Heart left ventricle (tissue), 16 donors: Measurements from ENCODE around the gene ARHGAP23. TPM values are rescaled to one million over a fixed set of nuclear protein-coding genes. Genes with fewer than 3 reads are reported as not detected.
A peak's percentile ranks its signal among the peaks of the same experiment; 100 is the strongest.
"Not testable (repeated sequence)": the region's sequence is repeated elsewhere in the genome, so short reads cannot be mapped to it uniquely, and the experiment has no call there.

Experiments
- ATAC-seq, 4 donors: fragments of 200-7000 bp; cut with Tn5 transposase; one replicate each; pipeline ENCODE4 v1.9.1; 2020 to 2022; ENCODE audit warnings: moderate library complexity in 4 of 4, mild to moderate bottlenecking in 3 of 4, moderate number of reproducible peaks in 1 of 4
- DNase-seq, 5 donors: peaks; one replicate each; pipeline ENCODE4 v3.0.0-alpha.2; 2020
- H3K27ac ChIP-seq, 12 donors: fragments of 200-600 bp; sonication (generic) in 4 of 12; one replicate each; pipeline versions ENCODE4 v1.5.0 to v1.8.0; 2016 to 2022; ENCODE audit warnings: mild to moderate bottlenecking in 2 of 12
- H3K27me3 ChIP-seq, 9 donors: fragments of 200-600 bp; sonication (generic) in 2 of 9; one replicate each; pipeline versions ENCODE4 v1.5.1 to v1.8.0; 2016 to 2022; ENCODE audit warnings: mild to moderate bottlenecking in 3 of 9
- H3K36me3 ChIP-seq, 9 donors: fragments of 200-600 bp; sonication (generic) in 2 of 9; one replicate each; pipeline versions ENCODE4 v1.5.0 to v1.8.0; 2018 to 2022; ENCODE audit warnings: mild to moderate bottlenecking in 2 of 9
- H3K4me1 ChIP-seq, 12 donors: fragments of 200-600 bp; sonication (generic) in 4 of 12; one replicate each; pipeline versions ENCODE4 v1.5.0 to v1.8.0; 2016 to 2022; ENCODE audit warnings: mild to moderate bottlenecking in 3 of 12
- H3K4me3 ChIP-seq, 12 donors: fragments of 200-600 bp; sonication (generic) in 4 of 12; one replicate each; pipeline versions ENCODE4 v1.5.0 to v1.8.0; 2017 to 2022; ENCODE audit warnings: mild to moderate bottlenecking in 9 of 12, moderate library complexity in 4 of 12
- H3K9me3 ChIP-seq, 12 donors: fragments of 200-600 bp; sonication (generic) in 4 of 12; one replicate each; pipeline versions ENCODE4 v1.5.0 to v1.8.0; 2016 to 2022; ENCODE audit warnings: mild to moderate bottlenecking in 1 of 12
- POLR2A ChIP-seq, 2 donors: fragments of 450-650 bp; IDR thresholded peaks; one replicate each; pipeline ENCODE4 v1.6.1; 2017; ENCODE audit warnings: antibody characterized with exemption in 2 of 2, mild to moderate bottlenecking in 2 of 2, moderate library complexity in 2 of 2
- WGBS, 4 donors: extraction: QIAGEN DNeasy Blood & Tissue Kit in 2 of 4; methylation state at CpG; one replicate each; pipeline versions ENCODE4 v1.1.5 to v1.1.7; 2013 to 2018; 5-methylcytosine and 5-hydroxymethylcytosine counted together
- intact Hi-C, 10 donors: fragments of 100-400 bp; cut with DNase I; formaldehyde crosslinking; loops; one replicate each; pipeline versions ENCODE4 v1.11.1 to v1.14.2; 2022
- polyA plus RNA-seq, 2 donors: library from polyadenylated mRNA; stranded (reverse); fragments of 200-250 nt; gene quantifications; one replicate each; pipeline ENCODE4 v1.2.3, GENCODE V29; 2013
- total RNA-seq, 9 donors: library from RNA; depleted of rRNA in 2 of 9; stranded (reverse); fragments of >200 nt in 2 of 9; fragmentation: NEBNext Ultra II Directional in 3 of 9; extraction: Animal tissue kit (Norgen Biotek cat#: 25700) in 3 of 9; gene quantifications; one replicate each; pipeline versions ENCODE4 v1.1.0 to v1.2.4, GENCODE V29; 2016 to 2023
- TF ChIP-seq, protein P1 (sequence below), 12 donors: fragments of 200-600 bp; sonication (generic) in 4 of 12; IDR thresholded peaks; one replicate each; pipeline versions ENCODE4 v1.5.0 to v1.8.0; 2018 to 2022; ENCODE audit warnings: antibody characterized with exemption in 12 of 12, mild to moderate bottlenecking in 5 of 12
- donor health status: ischemic (EF 13 %, LVEDD 7.1; RV severe dilation, severe dysfunction).
- donor health status: healthy with polysubstance abuse.
- donor health status: DM: no; HTN: yes; CAD: no.
- donor health status: DM: no; HTN: no; CAD: no.
- donor health status: ischemic (EF 25% LVEDD 6.9; RV normal size, moderate dysfunction).
- donor health status: ischemic (EF 25% LVEDD 5.7; RV mildly dilated, moderate dysfunction).
- donor health status: healthy.
- donor health status: DM: yes; HTN: yes; CAD: no.
- donor health status: ischemic (EF 35%, LVEDD 5.7; RV mildly dilated, moderate dysfunction).
- donor health status: nonischemic (EF 11% LVEDD 7.7; RV severe dilation, severe dysfunction).
- donor health status: DM: yes; HTN: yes; CAD: no.
- donor health status: PGD.
- donor health status: ischemic (EF 29% LVEDD 5.4; RV normal size, mild dysfunction).
- donor health status: nonischemic (EF 23%, LVEDD 6.1; RV moderate dilation, normal function).

The ARHGAP23 gene
- total and polyA plus RNA-seq, 11 donors = 28.0 to 73.1 (median 66.3) TPM

GRCh38 chr17:38476549-38476948 lies 48.3 kb downstream of the ARHGAP23 start:
- TF ChIP-seq, protein P1, sequence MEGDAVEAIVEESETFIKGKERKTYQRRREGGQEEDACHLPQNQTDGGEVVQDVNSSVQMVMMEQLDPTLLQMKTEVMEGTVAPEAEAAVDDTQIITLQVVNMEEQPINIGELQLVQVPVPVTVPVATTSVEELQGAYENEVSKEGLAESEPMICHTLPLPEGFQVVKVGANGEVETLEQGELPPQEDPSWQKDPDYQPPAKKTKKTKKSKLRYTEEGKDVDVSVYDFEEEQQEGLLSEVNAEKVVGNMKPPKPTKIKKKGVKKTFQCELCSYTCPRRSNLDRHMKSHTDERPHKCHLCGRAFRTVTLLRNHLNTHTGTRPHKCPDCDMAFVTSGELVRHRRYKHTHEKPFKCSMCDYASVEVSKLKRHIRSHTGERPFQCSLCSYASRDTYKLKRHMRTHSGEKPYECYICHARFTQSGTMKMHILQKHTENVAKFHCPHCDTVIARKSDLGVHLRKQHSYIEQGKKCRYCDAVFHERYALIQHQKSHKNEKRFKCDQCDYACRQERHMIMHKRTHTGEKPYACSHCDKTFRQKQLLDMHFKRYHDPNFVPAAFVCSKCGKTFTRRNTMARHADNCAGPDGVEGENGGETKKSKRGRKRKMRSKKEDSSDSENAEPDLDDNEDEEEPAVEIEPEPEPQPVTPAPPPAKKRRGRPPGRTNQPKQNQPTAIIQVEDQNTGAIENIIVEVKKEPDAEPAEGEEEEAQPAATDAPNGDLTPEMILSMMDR (IDR thresholded peaks at IDR 0.05) = no peak
- no peak for TF ChIP-seq POLR2A (IDR thresholded peaks at IDR 0.05)
- WGBS, 4 donors = 74 to 79% (median 78%) methylated on average over 7 of the region's 7 CpGs
- DNase-seq = peak in 1 of 5 donors; percentile 26
- Histone ChIP-seq H3K36me3 (peaks cover 0 to 81% (median 75%) of the 10 kb centered on the region in 9 donors), H3K9me3 (no peaks in the 10 kb centered on the region), H3K27ac (no peak overlapping the region), H3K27me3 (no peaks in the 10 kb centered on the region), H3K4me1 (peaks cover 0 to 5% (median 0%) of the 10 kb centered on the region in 12 donors), H3K4me3 (no peak overlapping the region)
- no peak for ATAC-seq
- intact Hi-C loops = loop anchor here in 1 of 10 donors (10.0 kb wide), 1 partner anchor 122 kb away; the partner anchor contains the start of gene SOCS7

GRCh38 chr17:38477417-38477816 lies 49.2 kb downstream of the ARHGAP23 start:
- peak in 1 of 5 donors; percentile 4 for DNase-seq
- ATAC-seq, H3K9me3 ChIP-seq, H3K4me3 ChIP-seq, H3K4me1 ChIP-seq, H3K27me3 ChIP-seq, H3K27ac ChIP-seq: not testable (repeated sequence)
- peaks cover 0 to 82% (median 75%) of the 10 kb centered on the region in 9 donors for H3K36me3 ChIP-seq
- intact Hi-C loops = loop anchor here in 1 of 10 donors (10.0 kb wide), 1 partner anchor 123 kb away; the partner anchor contains the start of gene SOCS7
- 80 to 96% (median 94%) methylated on average over 1 to 36 of the region's 36 CpGs for WGBS, 4 donors

GRCh38 chr17:38477951-38478350 lies 49.7 kb downstream of the ARHGAP23 start:
- not testable (repeated sequence) for ATAC-seq, H3K27ac ChIP-seq, H3K27me3 ChIP-seq, H3K9me3 ChIP-seq, H3K4me3 ChIP-seq, H3K4me1 ChIP-seq
- DNase-seq = peak in 1 of 5 donors; percentile 17
- WGBS, 4 donors = 87 to 91% (median 89%) methylated on average over 11 to 13 of the region's 13 CpGs
- peaks cover 0 to 81% (median 73%) of the 10 kb centered on the region in 9 donors for H3K36me3 ChIP-seq
- intact Hi-C loops = loop anchor here in 1 of 10 donors (10.0 kb wide), 1 partner anchor 123 kb away; the partner anchor contains the start of gene SOCS7

DNA sequence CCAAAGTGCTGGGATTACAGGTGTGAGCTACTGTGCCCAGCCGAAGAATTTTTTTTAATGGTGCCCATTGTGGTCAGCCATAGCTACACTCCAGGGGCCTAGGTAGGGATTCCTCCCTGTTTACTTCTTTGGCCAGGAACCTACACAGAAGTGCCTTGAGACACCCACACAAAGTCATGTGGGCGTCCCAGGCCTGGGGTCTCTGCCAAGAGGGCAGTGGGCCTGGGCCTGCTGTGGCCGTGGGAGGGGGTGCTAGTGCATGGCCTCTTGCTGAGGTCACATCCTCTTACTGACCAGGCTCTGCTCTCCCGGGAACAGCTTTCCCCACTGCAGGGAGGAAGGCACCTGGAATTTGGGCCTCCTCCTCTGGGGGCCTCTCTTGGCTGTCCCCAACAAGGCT lies 50.4 kb downstream of the ARHGAP23 start:
- ATAC-seq, H3K4me1 ChIP-seq, H3K27ac ChIP-seq, H3K9me3 ChIP-seq, H3K27me3 ChIP-seq, H3K4me3 ChIP-seq: not testable (repeated sequence)
- peaks cover 0 to 80% (median 73%) of the 10 kb centered on the region in 9 donors for H3K36me3 ChIP-seq
- WGBS, 4 donors = 63 to 83% (median 76%) methylated on average over 3 to 4 of the region's 4 CpGs
- DNase-seq = peak in 2 of 5 donors; percentile 14 to 32
- intact Hi-C loops = loop anchor here in 1 of 10 donors (10.0 kb wide), 1 partner anchor 124 kb away; the partner anchor contains the start of gene SOCS7

GRCh38 chr17:38482039-38482699 lies 53.9 kb downstream of the ARHGAP23 start:
- intact Hi-C loops = loop anchor here in 4 of 10 donors (5.0 to 10.0 kb wide), 4 partner anchors 40 to 137 kb away; partner anchors contain the start of genes SOCS7 (in 2 of the 4) and GPR179 (in 1 of the 4)
- not testable (repeated sequence) for H3K27ac ChIP-seq

DNA sequence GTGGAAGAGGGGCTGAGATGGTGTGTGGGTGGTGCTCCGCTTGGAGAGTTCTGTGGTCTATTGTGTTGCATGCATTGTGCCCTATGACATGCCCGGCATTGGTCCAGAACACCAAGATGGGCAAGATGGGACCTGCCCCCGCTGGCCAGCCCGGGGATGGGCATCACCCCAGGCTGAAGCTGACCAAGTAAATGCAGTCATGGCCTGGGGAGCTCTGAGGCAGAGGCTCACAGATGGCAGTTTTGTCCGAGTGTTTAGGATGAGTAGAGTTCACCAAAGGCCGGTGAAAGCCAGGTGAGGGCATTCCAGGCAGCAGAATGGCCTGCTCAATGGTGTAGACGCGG lies 54.4 kb downstream of the ARHGAP23 start:
- ATAC-seq, H3K4me3 ChIP-seq, H3K9me3 ChIP-seq, H3K27ac ChIP-seq, H3K27me3 ChIP-seq: not testable (repeated sequence)
- Histone ChIP-seq H3K36me3 (peaks cover 0 to 73% (median 50%) of the 10 kb centered on the region in 9 donors), H3K4me1 (peaks cover 0 to 33% (median 13%) of the 10 kb centered on the region in 12 donors)
- peak in 2 of 5 donors; percentile 4 to 6 for DNase-seq
- intact Hi-C loops = loop anchor here in 4 of 10 donors (5.0 to 10.0 kb wide), 4 partner anchors 40 to 138 kb away; partner anchors contain the start of genes SOCS7 (in 2 of the 4) and GPR179 (in 1 of the 4)
- WGBS, 4 donors = 82 to 93% (median 90%) methylated on average over 4 to 8 of the region's 8 CpGs

More at GRCh38 chr17:38482039-38482699, 53.9 kb downstream of the ARHGAP23 start:
- 67 to 82% (median 74%) methylated on average over 2 to 19 of the region's 19 CpGs for WGBS, 4 donors
- not testable (repeated sequence) for ATAC-seq, H3K4me3 ChIP-seq, H3K9me3 ChIP-seq, H3K27me3 ChIP-seq
- Histone ChIP-seq H3K4me1 (peaks cover 0 to 29% (median 13%) of the 10 kb centered on the region in 12 donors), H3K36me3 (peaks cover 0 to 69% (median 49%) of the 10 kb centered on the region in 9 donors)
- peak in 2 of 5 donors; percentile 15 to 47 for DNase-seq
